Glomerular endothelial cell (primary cell): ENCODE results near the gene CLTRN. TPM values are rescaled to one million over a fixed set of nuclear protein-coding genes. Genes with fewer than 3 reads are reported as not detected.

Experiments used
- DNase-seq: peaks from one replicate; pipeline ENCODE4 v3.0.0-alpha.2; 2011; ENCODE audit warnings: low read depth, low spot score; ENCODE audit errors: extremely low read depth
- total RNA-seq: library from RNA; depleted of rRNA; stranded (reverse); fragments of >200 nt; gene quantifications from 2 replicates; pipeline ENCODE4 v1.2.3, GENCODE V29; 2015

The CLTRN gene
- total RNA-seq, 1 donor from 2014 or later: 0.12 TPM

DNA sequence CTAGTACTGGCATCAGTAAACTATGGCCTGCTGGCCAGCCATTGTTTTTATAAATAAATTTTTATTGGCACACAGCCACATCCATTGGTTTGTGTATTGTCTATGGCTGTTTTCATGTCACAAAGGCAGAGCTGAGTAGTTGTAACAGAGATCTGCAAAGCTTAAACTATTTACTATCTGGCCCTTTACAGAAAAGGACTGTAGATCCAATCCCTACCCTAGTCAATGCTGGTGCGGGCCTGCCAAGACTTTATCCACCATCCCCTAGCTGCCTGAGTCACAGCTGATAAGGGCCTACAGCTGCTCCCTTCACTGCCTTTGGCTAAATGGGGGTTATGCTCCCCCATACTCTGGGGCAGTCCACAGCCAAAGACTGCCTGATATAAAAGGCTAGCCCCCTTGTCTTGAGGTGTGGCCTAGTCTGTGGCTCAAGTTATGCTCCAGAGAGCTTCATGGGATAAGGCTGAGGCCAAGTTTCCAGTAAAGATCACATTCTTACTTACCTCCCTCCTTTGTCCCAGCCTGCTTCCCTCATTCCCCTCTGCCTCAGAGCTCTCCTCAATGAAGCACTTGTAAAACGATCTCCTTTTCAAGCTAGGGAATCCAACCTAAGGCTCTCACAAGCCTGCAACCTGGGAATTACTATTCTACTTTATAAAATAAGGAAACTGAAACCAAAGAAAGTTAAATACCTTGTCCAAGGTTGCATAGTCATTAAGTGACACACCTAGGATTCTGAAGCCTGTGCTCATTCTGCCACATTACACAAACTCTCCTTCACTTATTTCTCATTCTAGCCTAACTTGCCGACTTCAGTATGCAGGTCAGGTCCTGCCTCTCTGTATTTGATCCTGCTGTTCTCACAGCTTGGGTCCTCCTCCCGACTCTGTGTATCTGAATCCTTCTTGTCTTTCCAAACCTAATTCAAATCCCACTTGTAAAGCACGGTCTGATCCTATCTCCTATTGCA is 84.5 kb downstream of the CLTRN start:
- no peak for DNase-seq

Other genes starting within 250 kb of the CLTRN start
- 47.3 and 66.4 TPM in 2 replicates for gene PIR, start 171.5 kb downstream of the CLTRN start, total RNA-seq
- gene BMX, start 164.0 kb downstream of the CLTRN start, total RNA-seq: 3.3 and 24.9 TPM in 2 replicates
- not detected in 2 replicates for gene ACE2, start 63.8 kb downstream of the CLTRN start, total RNA-seq
- gene CA5B, start 73.5 kb upstream of the CLTRN start, total RNA-seq: 1.4 and 7.1 TPM in 2 replicates
- gene ZRSR2, start 125.7 kb upstream of the CLTRN start, total RNA-seq: 2.9 and 9.5 TPM in 2 replicates
- 75.2 and 80.2 TPM in 2 replicates for gene AP1S2, start 190.0 kb upstream of the CLTRN start, total RNA-seq